OCI-LY7 (cell line): ENCODE measurements around the gene EIPR1. TPM values are rescaled to one million over a fixed set of nuclear protein-coding genes. Genes with fewer than 3 reads are reported as not detected.

Experiments used
- BruUV-seq: library from RNA; stranded (reverse); fragments of 400-500 nt; replicated peaks from 2 replicates; lab custom pipeline; 2021; lab: Mats Ljungman, UMichigan
- CTCF ChIA-PET: fragments of 300-600 bp; sonication (Branson Sonifier 250); formaldehyde crosslinking; loops from one replicate; lab custom pipeline; 2022; ENCODE audit warnings: antibody characterized with exemption; ENCODE audit not compliant: unreplicated experiment; lab: Charles Lee
- POLR2A ChIA-PET: fragments of 300-600 bp; sonication (Branson Sonifier 250); formaldehyde crosslinking; loops from one replicate; lab custom pipeline; 2022; ENCODE audit warnings: antibody characterized with exemption; lab: Charles Lee
- DNase-seq: peaks from one replicate; pipeline ENCODE4 v3.0.0-alpha.2; 2015; ENCODE audit warnings: low spot score
- H2AFZ ChIP-seq: fragments of 200-600 bp; sonication (generic), shearing (Covaris generic); 2 replicates; pipeline ENCODE4 v1.6.1; 2014; ENCODE audit warnings: mild to moderate bottlenecking, antibody characterized with exemption, low read length, moderate library complexity
- H3K27ac ChIP-seq: fragments of 200-600 bp; sonication (generic); 2 replicates; pipeline ENCODE4 v1.5.1; 2014; ENCODE audit warnings: mixed run types, low read depth, mild to moderate bottlenecking, moderate library complexity, low read length, inconsistent platforms; ENCODE audit not compliant: poor library complexity, severe bottlenecking
- H3K36me3 ChIP-seq: fragments of 200-600 bp; sonication (generic); 2 replicates; pipeline ENCODE4 v1.6.1; 2014; ENCODE audit warnings: mild to moderate bottlenecking, antibody characterized with exemption, low read length, moderate library complexity, mixed read lengths; ENCODE audit not compliant: insufficient read depth
- H3K4me1 ChIP-seq: fragments of 200-600 bp; sonication (generic); 2 replicates; pipeline ENCODE4 v1.5.1; 2014; ENCODE audit warnings: mild to moderate bottlenecking, low read length; ENCODE audit not compliant: insufficient read depth, poor library complexity, severe bottlenecking
- H3K4me2 ChIP-seq: fragments of 200-600 bp; sonication (generic); 2 replicates; pipeline ENCODE4 v1.6.1; 2014; ENCODE audit warnings: mild to moderate bottlenecking, low read length
- H3K4me3 ChIP-seq: fragments of 200-600 bp; sonication (generic); 2 replicates; pipeline ENCODE4 v1.5.1; 2014; ENCODE audit warnings: mild to moderate bottlenecking, low read depth, low read length; ENCODE audit not compliant: poor library complexity, severe bottlenecking
- H3K79me2 ChIP-seq: fragments of 200-600 bp; sonication (generic); 2 replicates; pipeline ENCODE4 v1.6.1; 2016; ENCODE audit warnings: low read depth, mild to moderate bottlenecking, low read length, moderate library complexity, mixed read lengths; ENCODE audit not compliant: insufficient read depth
- H3K9me2 ChIP-seq: fragments of 200-600 bp; sonication (generic); 2 replicates; pipeline ENCODE4 v1.6.1; 2016; ENCODE audit warnings: mild to moderate bottlenecking, low read length, mixed read lengths; ENCODE audit not compliant: insufficient read depth
- H3K9me3 ChIP-seq: fragments of 200-600 bp; sonication (generic); 2 replicates; pipeline ENCODE4 v1.6.1; 2014; ENCODE audit warnings: mild to moderate bottlenecking, mixed run types, low read length, mixed read lengths
- H4K20me1 ChIP-seq: fragments of 200-600 bp; sonication (generic); 2 replicates; pipeline ENCODE4 v1.6.1; 2014; ENCODE audit warnings: mild to moderate bottlenecking, antibody characterized with exemption, low read length, moderate library complexity, mixed read lengths; ENCODE audit not compliant: insufficient read depth
- EZH2phosphoT487 ChIP-seq: fragments of 200-600 bp; sonication (generic); IDR thresholded peaks from 2 replicates; pipeline ENCODE4 v1.6.1; 2018; ENCODE audit warnings: low read depth, borderline replicate concordance, mild to moderate bottlenecking, mixed run types, antibody characterized with exemption, low read length, moderate library complexity, mixed read lengths
- intact Hi-C: fragments of 100-400 bp; cut with micrococcal nuclease; formaldehyde crosslinking; loops from one replicate; pipeline ENCODE4 v1.10.0; 2022; ENCODE audit not compliant: unreplicated experiment
- total RNA-seq, 2 experiments: library from RNA; depleted of rRNA in 1 of 2; stranded (reverse); fragments of >200 nt in 1 of 2; shearing (Covaris generic) in 1 of 2; gene quantifications; 2 replicates each; pipeline ENCODE4 v1.2.3, GENCODE V29; 2014 to 2022
- TF ChIP-seq, protein P1 (sequence below): fragments of 200-600 bp; sonication (generic); conservative IDR thresholded peaks from 2 replicates; pipeline ENCODE4 v1.5.1; 2014; ENCODE audit warnings: mild to moderate bottlenecking, antibody characterized with exemption, low read length, moderate library complexity, mixed read lengths

Gene EIPR1
- total RNA-seq, 2 experiments from 2014 or later: 60.5 to 61.7 TPM

DNA sequence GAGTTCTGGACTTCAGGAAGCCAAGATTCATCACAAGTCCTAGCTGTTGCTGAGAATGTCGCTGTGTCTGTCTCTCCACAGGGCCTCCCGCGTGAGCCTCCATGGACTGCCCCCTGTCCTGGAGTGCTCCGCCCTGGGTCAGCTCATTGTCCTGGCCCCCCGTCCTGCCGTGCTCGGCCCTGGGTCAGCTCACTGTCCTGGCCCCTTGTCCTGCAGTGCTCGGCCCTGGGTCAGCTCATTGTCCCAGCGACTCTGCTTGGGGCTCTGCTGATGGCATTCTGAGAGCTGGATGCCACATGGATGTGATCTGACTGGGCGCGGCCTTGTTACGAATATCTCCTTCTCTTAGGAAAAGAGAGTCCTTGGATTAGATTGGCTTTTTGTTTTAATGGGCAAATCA lies 78.5 kb downstream of the EIPR1 start:
- peaks cover 25% of the 10 kb centered on the region for H3K36me3 ChIP-seq
- no peak overlapping the region for H3K4me2 ChIP-seq
- H3K9me3 ChIP-seq: no peaks in the 10 kb centered on the region
- POLR2A ChIA-PET: interaction anchor here (0.6 to 0.7 kb wide), 2 partner anchors 365 to 733 kb away, joined by 3 read pairs; no protein-coding TSS in a partner anchor
- no TSS peak for BruUV-seq
- H3K9me2 ChIP-seq: no peaks in the 10 kb centered on the region
- no peaks in the 10 kb centered on the region for H4K20me1 ChIP-seq
- intact Hi-C loops: no loop called here
- CTCF ChIA-PET: no interaction called here
- no peak for DNase-seq
- no peak overlapping the region for H3K27ac ChIP-seq
- H3K79me2 ChIP-seq: no peaks in the 10 kb centered on the region
- no peak overlapping the region for H2AFZ ChIP-seq
- no peak overlapping the region for H3K4me3 ChIP-seq
- peaks cover 8% of the 10 kb centered on the region for H3K4me1 ChIP-seq
- TF ChIP-seq EZH2phosphoT487: no peak
- TF ChIP-seq, protein P1, sequence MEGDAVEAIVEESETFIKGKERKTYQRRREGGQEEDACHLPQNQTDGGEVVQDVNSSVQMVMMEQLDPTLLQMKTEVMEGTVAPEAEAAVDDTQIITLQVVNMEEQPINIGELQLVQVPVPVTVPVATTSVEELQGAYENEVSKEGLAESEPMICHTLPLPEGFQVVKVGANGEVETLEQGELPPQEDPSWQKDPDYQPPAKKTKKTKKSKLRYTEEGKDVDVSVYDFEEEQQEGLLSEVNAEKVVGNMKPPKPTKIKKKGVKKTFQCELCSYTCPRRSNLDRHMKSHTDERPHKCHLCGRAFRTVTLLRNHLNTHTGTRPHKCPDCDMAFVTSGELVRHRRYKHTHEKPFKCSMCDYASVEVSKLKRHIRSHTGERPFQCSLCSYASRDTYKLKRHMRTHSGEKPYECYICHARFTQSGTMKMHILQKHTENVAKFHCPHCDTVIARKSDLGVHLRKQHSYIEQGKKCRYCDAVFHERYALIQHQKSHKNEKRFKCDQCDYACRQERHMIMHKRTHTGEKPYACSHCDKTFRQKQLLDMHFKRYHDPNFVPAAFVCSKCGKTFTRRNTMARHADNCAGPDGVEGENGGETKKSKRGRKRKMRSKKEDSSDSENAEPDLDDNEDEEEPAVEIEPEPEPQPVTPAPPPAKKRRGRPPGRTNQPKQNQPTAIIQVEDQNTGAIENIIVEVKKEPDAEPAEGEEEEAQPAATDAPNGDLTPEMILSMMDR: no peak

DNA sequence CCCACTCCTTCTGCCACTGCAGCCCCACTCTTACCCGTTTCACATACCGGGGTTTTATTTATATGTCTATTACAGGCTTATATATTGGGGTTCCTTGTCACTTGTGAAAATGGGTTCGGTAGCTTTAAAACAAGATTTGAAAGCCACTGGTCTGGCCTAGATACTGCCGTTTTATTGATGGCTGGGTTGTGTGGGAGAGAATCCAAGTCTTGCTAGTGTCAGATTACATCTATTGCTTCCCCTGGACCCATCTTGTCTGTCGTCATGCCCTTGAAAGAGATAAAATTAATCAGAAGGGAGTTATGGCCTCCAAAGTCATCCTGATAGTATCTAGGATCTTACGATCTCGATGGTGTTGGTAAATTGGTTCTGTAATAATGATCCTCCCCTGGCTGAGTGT lies 79.4 kb downstream of the EIPR1 start:
- Histone ChIP-seq H3K27ac (no peak overlapping the region), H3K9me2 (no peaks in the 10 kb centered on the region), H3K79me2 (no peaks in the 10 kb centered on the region), H3K4me2 (no peak overlapping the region), H2AFZ (no peak overlapping the region), H3K9me3 (no peaks in the 10 kb centered on the region), H3K4me1 (peaks cover 8% of the 10 kb centered on the region), H3K4me3 (no peak overlapping the region), H3K36me3 (peaks cover 25% of the 10 kb centered on the region), H4K20me1 (no peaks in the 10 kb centered on the region)
- intact Hi-C loops: no loop called here
- ChIA-PET CTCF (no interaction called here), POLR2A (interaction anchor here (0.6 to 0.9 kb wide), 2 partner anchors 12 to 168 kb away, joined by 3 read pairs; no protein-coding TSS in a partner anchor)
- no peak for TF ChIP-seq EZH2phosphoT487
- TF ChIP-seq, protein P1: no peak
- DNase-seq: no peak
- BruUV-seq: no TSS peak

DNA sequence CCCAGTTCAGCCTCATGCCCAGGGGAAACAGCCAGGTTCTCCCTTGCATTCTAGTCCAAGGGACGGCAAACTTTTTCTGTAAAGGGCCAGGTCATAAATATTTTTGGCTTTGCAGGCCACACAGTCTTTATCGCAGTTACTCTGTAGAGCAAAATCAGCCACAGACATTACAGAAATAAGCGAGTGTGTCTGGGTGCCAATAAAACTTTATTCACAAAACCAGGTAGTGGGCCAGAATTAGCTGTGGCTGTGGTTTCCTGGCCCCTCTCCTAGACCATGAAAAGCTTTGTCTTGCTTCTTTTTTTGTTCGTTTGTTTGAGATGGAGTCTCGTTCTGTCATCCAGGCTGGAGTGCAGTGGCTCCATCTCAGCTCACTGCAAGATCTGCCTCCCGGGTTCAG lies 80.1 kb downstream of the EIPR1 start:
- intact Hi-C loops: no loop called here

More for the DNA sequence above, 80.1 kb downstream of the EIPR1 start:
- H3K4me2 ChIP-seq: no peak overlapping the region
- H2AFZ ChIP-seq: no peak overlapping the region
- ChIA-PET POLR2A (interaction anchor here (0.6 to 0.9 kb wide), 3 partner anchors 13 to 167 kb away, joined by 3 read pairs; no protein-coding TSS in a partner anchor), CTCF (no interaction called here)
- no peaks in the 10 kb centered on the region for H3K79me2 ChIP-seq
- H4K20me1 ChIP-seq: no peaks in the 10 kb centered on the region
- H3K36me3 ChIP-seq: peaks cover 25% of the 10 kb centered on the region
- no peaks in the 10 kb centered on the region for H3K9me3 ChIP-seq
- BruUV-seq: no TSS peak
- TF ChIP-seq, protein P1: no peak
- TF ChIP-seq EZH2phosphoT487: no peak
- peaks cover 8% of the 10 kb centered on the region for H3K4me1 ChIP-seq
- no peak overlapping the region for H3K27ac ChIP-seq
- H3K4me3 ChIP-seq: no peak overlapping the region
- DNase-seq: no peak
- no peaks in the 10 kb centered on the region for H3K9me2 ChIP-seq
